ENCODE measurements around the gene HMCES.
"Not testable (repeated sequence)": the region's sequence is repeated elsewhere in the genome, so short reads cannot be mapped to it uniquely, and the experiment has no call there.

HMCES gene

GRCh38 chr3:129323651-129324294, 45.1 kb downstream of the HMCES start:
- Histone ChIP-seq H3K27ac (ENCODE audit: low read depth, low read length) (no peak overlapping the region), H3K36me3 (ENCODE audit: control insufficient read depth, insufficient read depth, low read length) (peaks cover 24% of the 10 kb centered on the region), H3K9me3 (ENCODE audit: control insufficient read depth, insufficient read depth, low read length) (no peaks in the 10 kb centered on the region)

GRCh38 chr3:129324855-129325254, 46.2 kb downstream of the HMCES start:
- Histone ChIP-seq H3K9me3 (ENCODE audit: control insufficient read depth, insufficient read depth, low read length) (no peaks in the 10 kb centered on the region), H3K4me3 (ENCODE audit: low read depth, low read length) (no peak overlapping the region), H3K36me3 (ENCODE audit: control insufficient read depth, insufficient read depth, low read length) (peaks cover 23% of the 10 kb centered on the region), H3K9ac (ENCODE audit: low read depth, low read length) (no peak overlapping the region), H3K27ac (ENCODE audit: low read depth, low read length) (no peak overlapping the region), H3K27me3 (ENCODE audit: control insufficient read depth, insufficient read depth, low read length) (no peaks in the 10 kb centered on the region), H3K4me1 (ENCODE audit: control insufficient read depth, insufficient read depth, low read length) (no peaks in the 10 kb centered on the region)

More at GRCh38 chr3:129323651-129324294, 45.1 kb downstream of the HMCES start:
- Histone ChIP-seq H3K27me3 (ENCODE audit: control insufficient read depth, insufficient read depth, low read length) (no peaks in the 10 kb centered on the region), H3K9ac (ENCODE audit: low read depth, low read length) (no peak overlapping the region), H3K4me1 (ENCODE audit: control insufficient read depth, insufficient read depth, low read length) (no peaks in the 10 kb centered on the region), H3K4me3 (ENCODE audit: low read depth, low read length) (no peak overlapping the region)

- H3K36me3 ChIP-seq (ENCODE audit: control insufficient read depth, insufficient read depth, low read length), result peaks cover 21% of the 10 kb centered on the region
- H3K27me3 ChIP-seq (ENCODE audit: control insufficient read depth, insufficient read depth, low read length), result no peaks in the 10 kb centered on the region
- H3K9me3 ChIP-seq (ENCODE audit: control insufficient read depth, insufficient read depth, low read length), result no peaks in the 10 kb centered on the region
- no peaks in the 10 kb centered on the region for H3K4me1 ChIP-seq (ENCODE audit: control insufficient read depth, insufficient read depth, low read length)
- H3K4me3 ChIP-seq (ENCODE audit: low read depth, low read length), result no peak overlapping the region
- H3K9ac ChIP-seq (ENCODE audit: low read depth, low read length), result no peak overlapping the region
- H3K27ac ChIP-seq (ENCODE audit: low read depth, low read length), result no peak overlapping the region
Measured at GRCh38 chr3:129325383-129325782, 46.7 kb downstream of the HMCES start.

- no peak overlapping the region for H3K27ac ChIP-seq (ENCODE audit: low read depth, low read length)
- H3K36me3 ChIP-seq (ENCODE audit: control insufficient read depth, insufficient read depth, low read length), result peaks cover 14% of the 10 kb centered on the region; the same call in 1 of the 2 replicates
- no peaks in the 10 kb centered on the region for H3K27me3 ChIP-seq (ENCODE audit: control insufficient read depth, insufficient read depth, low read length)
- H3K4me1 ChIP-seq (ENCODE audit: control insufficient read depth, insufficient read depth, low read length), result no peaks in the 10 kb centered on the region
- no peak overlapping the region for H3K9ac ChIP-seq (ENCODE audit: low read depth, low read length)
- H3K4me3 ChIP-seq (ENCODE audit: low read depth, low read length), result no peak overlapping the region
- H3K9me3 ChIP-seq (ENCODE audit: control insufficient read depth, insufficient read depth, low read length), result no peaks in the 10 kb centered on the region
Measured at GRCh38 chr3:129326138-129326537, 47.5 kb downstream of the HMCES start.

- Histone ChIP-seq H3K36me3 (ENCODE audit: control insufficient read depth, insufficient read depth, low read length) (peaks cover 10% of the 10 kb centered on the region; the same call in 1 of the 2 replicates), H3K9ac (ENCODE audit: low read depth, low read length) (no peak overlapping the region), H3K27me3 (ENCODE audit: control insufficient read depth, insufficient read depth, low read length) (no peaks in the 10 kb centered on the region), H3K4me3 (ENCODE audit: low read depth, low read length) (no peak overlapping the region), H3K27ac (ENCODE audit: low read depth, low read length) (no peak overlapping the region), H3K9me3 (ENCODE audit: control insufficient read depth, insufficient read depth, low read length) (no peaks in the 10 kb centered on the region), H3K4me1 (ENCODE audit: control insufficient read depth, insufficient read depth, low read length) (no peaks in the 10 kb centered on the region)
Measured at GRCh38 chr3:129326595-129326994, 47.9 kb downstream of the HMCES start.

- Histone ChIP-seq H3K9ac (ENCODE audit: low read depth, low read length) (no peak overlapping the region), H3K9me3 (ENCODE audit: control insufficient read depth, insufficient read depth, low read length) (no peaks in the 10 kb centered on the region), H3K27ac (ENCODE audit: low read depth, low read length) (no peak overlapping the region), H3K4me1 (ENCODE audit: control insufficient read depth, insufficient read depth, low read length) (no peaks in the 10 kb centered on the region), H3K4me3 (ENCODE audit: low read depth, low read length) (no peak overlapping the region), H3K36me3 (ENCODE audit: control insufficient read depth, insufficient read depth, low read length) (peaks cover 10% of the 10 kb centered on the region; the same call in 1 of the 2 replicates), H3K27me3 (ENCODE audit: control insufficient read depth, insufficient read depth, low read length) (no peaks in the 10 kb centered on the region)
Measured at GRCh38 chr3:129327510-129327909, 48.8 kb downstream of the HMCES start.

GRCh38 chr3:129329858-129330257, 51.2 kb downstream of the HMCES start:
- no peak overlapping the region for H3K27ac ChIP-seq (ENCODE audit: low read depth, low read length)
- H3K9me3 ChIP-seq (ENCODE audit: control insufficient read depth, insufficient read depth, low read length), result no peaks in the 10 kb centered on the region
- no peak overlapping the region for H3K9ac ChIP-seq (ENCODE audit: low read depth, low read length)
- H3K4me1 ChIP-seq (ENCODE audit: control insufficient read depth, insufficient read depth, low read length), result no peaks in the 10 kb centered on the region
- H3K36me3 ChIP-seq (ENCODE audit: control insufficient read depth, insufficient read depth, low read length), result no peaks in the 10 kb centered on the region
- no peak overlapping the region for H3K4me3 ChIP-seq (ENCODE audit: low read depth, low read length)
- no peaks in the 10 kb centered on the region for H3K27me3 ChIP-seq (ENCODE audit: control insufficient read depth, insufficient read depth, low read length)

GRCh38 chr3:129330409-129330808, 51.7 kb downstream of the HMCES start:
- Histone ChIP-seq H3K27ac (ENCODE audit: low read depth, low read length) (no peak overlapping the region), H3K4me3 (ENCODE audit: low read depth, low read length) (no peak overlapping the region), H3K27me3 (ENCODE audit: control insufficient read depth, insufficient read depth, low read length) (no peaks in the 10 kb centered on the region), H3K9ac (ENCODE audit: low read depth, low read length) (no peak overlapping the region), H3K9me3 (ENCODE audit: control insufficient read depth, insufficient read depth, low read length) (no peaks in the 10 kb centered on the region), H3K36me3 (ENCODE audit: control insufficient read depth, insufficient read depth, low read length) (no peaks in the 10 kb centered on the region), H3K4me1 (ENCODE audit: control insufficient read depth, insufficient read depth, low read length) (no peaks in the 10 kb centered on the region)

GRCh38 chr3:129333891-129334290, 55.2 kb downstream of the HMCES start:
- Histone ChIP-seq H3K9ac (ENCODE audit: low read depth, low read length) (no peak overlapping the region), H3K4me1 (ENCODE audit: control insufficient read depth, insufficient read depth, low read length) (no peaks in the 10 kb centered on the region), H3K4me3 (ENCODE audit: low read depth, low read length) (no peak overlapping the region), H3K27ac (ENCODE audit: low read depth, low read length) (no peak overlapping the region), H3K27me3 (ENCODE audit: control insufficient read depth, insufficient read depth, low read length) (no peaks in the 10 kb centered on the region), H3K9me3 (ENCODE audit: control insufficient read depth, insufficient read depth, low read length) (no peaks in the 10 kb centered on the region), H3K36me3 (ENCODE audit: control insufficient read depth, insufficient read depth, low read length) (no peaks in the 10 kb centered on the region)

GRCh38 chr3:129336093-129336706, 57.5 kb downstream of the HMCES start:
- H3K27ac ChIP-seq (ENCODE audit: low read depth, low read length), result no peak overlapping the region
- H3K4me3 ChIP-seq (ENCODE audit: low read depth, low read length), result no peak overlapping the region
- H3K36me3 ChIP-seq (ENCODE audit: control insufficient read depth, insufficient read depth, low read length), result no peaks in the 10 kb centered on the region
- H3K4me1 ChIP-seq (ENCODE audit: control insufficient read depth, insufficient read depth, low read length), result no peaks in the 10 kb centered on the region
- H3K9me3 ChIP-seq (ENCODE audit: control insufficient read depth, insufficient read depth, low read length), result no peaks in the 10 kb centered on the region
- H3K27me3 ChIP-seq (ENCODE audit: control insufficient read depth, insufficient read depth, low read length), result no peaks in the 10 kb centered on the region
- no peak overlapping the region for H3K9ac ChIP-seq (ENCODE audit: low read depth, low read length)

GRCh38 chr3:129337719-129338118, 59.0 kb downstream of the HMCES start:
- not testable (repeated sequence) for H3K36me3 ChIP-seq (ENCODE audit: control insufficient read depth, insufficient read depth, low read length); H3K27me3 ChIP-seq (ENCODE audit: control insufficient read depth, insufficient read depth, low read length); H3K4me1 ChIP-seq (ENCODE audit: control insufficient read depth, insufficient read depth, low read length); H3K4me3 ChIP-seq (ENCODE audit: low read depth, low read length); H3K9ac ChIP-seq (ENCODE audit: low read depth, low read length); H3K9me3 ChIP-seq (ENCODE audit: control insufficient read depth, insufficient read depth, low read length); H3K27ac ChIP-seq (ENCODE audit: low read depth, low read length)

All from HUES48 (cell line).